ENCODE results near the gene LBX2.
A peak's percentile ranks its signal among the peaks of the same experiment; 100 is the strongest.
"Not testable (repeated sequence)": the region's sequence is repeated elsewhere in the genome, so short reads cannot be mapped to it uniquely, and the experiment has no call there.

The LBX2 gene

GRCh38 chr2:74482801-74483674, 16.4 kb downstream of the LBX2 start, which contains the start of the genes CCDC142 and TTC31:
CCDC142 (minus strand) TSS chr2:74482998; CDS start chr2:74482837, 161 bp downstream.
TTC31 (plus strand) TSS chr2:74483081; CDS start chr2:74483096, 15 bp downstream.
- DNase-seq (ENCODE audit: low read depth): peak; percentile 88

- DNase-seq (ENCODE audit: low read depth): no peak
Measured at GRCh38 chr2:74481961-74482800, 17.2 kb downstream of the LBX2 start.

GRCh38 chr2:74481431-74481830, 18.0 kb downstream of the LBX2 start:
- DNase-seq (ENCODE audit: low read depth): no peak

GRCh38 chr2:74474899-74475298, 24.5 kb downstream of the LBX2 start:
- DNase-seq (ENCODE audit: low read depth): no peak

GRCh38 chr2:74474481-74474880, 24.9 kb downstream of the LBX2 start:
- DNase-seq (ENCODE audit: low read depth): no peak

- DNase-seq (ENCODE audit: low read depth): no peak
Measured at GRCh38 chr2:74472945-74473258, 26.5 kb downstream of the LBX2 start.

- DNase-seq (ENCODE audit: low read depth): no peak
Measured at GRCh38 chr2:74472086-74472944, 27.1 kb downstream of the LBX2 start, which contains the start of gene MRPL53. MRPL53 (minus strand) TSS chr2:74472680; CDS start chr2:74472660, 20 bp downstream.

- no peak for DNase-seq (ENCODE audit: low read depth)
Measured at GRCh38 chr2:74471332-74472065, 27.9 kb downstream of the LBX2 start.

GRCh38 chr2:74470742-74471141, 28.7 kb downstream of the LBX2 start:
- DNase-seq (ENCODE audit: low read depth): not testable (repeated sequence)

- no peak for DNase-seq (ENCODE audit: low read depth)
Measured at GRCh38 chr2:74464406-74464805, 35.0 kb downstream of the LBX2 start.

- no peak for DNase-seq (ENCODE audit: low read depth)
Measured at GRCh38 chr2:74462786-74463105, 36.7 kb downstream of the LBX2 start.

- DNase-seq (ENCODE audit: low read depth): no peak
Measured at GRCh38 chr2:74462054-74462785, 37.2 kb downstream of the LBX2 start.

- DNase-seq (ENCODE audit: low read depth): no peak
Measured at GRCh38 chr2:74461187-74462053, 38.0 kb downstream of the LBX2 start.

- not testable (repeated sequence) for DNase-seq (ENCODE audit: low read depth)
Measured at GRCh38 chr2:74460187-74460586, 39.2 kb downstream of the LBX2 start.

- DNase-seq (ENCODE audit: low read depth): not testable (repeated sequence)
Measured at GRCh38 chr2:74459503-74460118, 39.8 kb downstream of the LBX2 start.

- DNase-seq (ENCODE audit: low read depth): no peak
Measured at GRCh38 chr2:74458938-74459363, 40.5 kb downstream of the LBX2 start.

GRCh38 chr2:74458132-74458937, 41.1 kb downstream of the LBX2 start, which contains the start of gene WBP1:
WBP1 (plus strand) TSS chr2:74458438; CDS start chr2:74458603, 165 bp downstream.
- peak; percentile 99 for DNase-seq (ENCODE audit: low read depth)

GRCh38 chr2:74457549-74458131, 41.8 kb downstream of the LBX2 start:
- DNase-seq (ENCODE audit: low read depth): no peak
